HG03442 (cell line): Measurements from ENCODE around the gene PAEP.

ENCODE experiments used
- ATAC-seq: cut with Tn5 transposase; IDR thresholded peaks from one replicate; pipeline ENCODE4 v1.9.1; 2021; ENCODE audit warnings: mild to moderate bottlenecking, moderate library complexity; ENCODE audit not compliant: unreplicated experiment

Gene PAEP

DNA sequence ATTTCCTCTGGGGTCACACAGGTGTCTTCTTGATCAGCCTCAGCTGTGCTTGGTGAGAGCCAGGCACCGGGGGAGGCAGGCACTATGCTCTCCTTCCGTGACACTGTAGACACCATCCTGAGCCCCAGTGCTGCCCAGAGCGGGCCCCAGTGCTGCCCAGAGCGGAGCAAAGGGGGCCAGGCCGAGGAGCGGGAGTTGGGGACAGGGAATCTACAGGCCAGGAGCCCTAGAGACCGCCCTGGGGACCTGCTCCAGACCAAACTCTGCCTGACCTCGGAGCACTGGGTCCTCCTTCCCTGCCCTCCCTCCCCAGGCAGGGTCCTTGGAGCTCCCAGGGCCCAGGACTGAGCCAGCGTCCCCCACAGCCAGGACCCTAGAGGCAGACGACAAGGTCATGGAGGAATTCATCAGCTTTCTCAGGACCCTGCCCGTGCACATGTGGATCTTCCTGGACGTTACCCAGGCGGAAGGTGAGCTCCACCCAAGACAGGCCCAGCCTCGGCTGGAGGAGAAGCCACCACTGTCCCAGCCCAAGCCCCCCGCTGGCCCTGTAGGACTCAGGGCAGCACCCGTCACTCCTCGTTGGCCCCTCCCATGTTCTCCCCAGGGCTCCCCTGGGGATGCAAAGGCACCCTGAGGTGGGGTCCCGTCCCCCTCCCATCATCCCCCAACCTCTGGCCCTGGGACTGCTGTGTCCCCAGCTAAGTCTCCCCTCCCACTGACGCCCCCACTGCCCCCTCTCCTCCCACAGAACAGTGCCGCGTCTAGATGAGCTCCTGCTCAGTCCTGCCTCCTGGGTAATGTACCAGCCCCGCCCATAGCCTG lies 30.2 kb downstream of the PAEP start:
- no peak for ATAC-seq

DNA sequence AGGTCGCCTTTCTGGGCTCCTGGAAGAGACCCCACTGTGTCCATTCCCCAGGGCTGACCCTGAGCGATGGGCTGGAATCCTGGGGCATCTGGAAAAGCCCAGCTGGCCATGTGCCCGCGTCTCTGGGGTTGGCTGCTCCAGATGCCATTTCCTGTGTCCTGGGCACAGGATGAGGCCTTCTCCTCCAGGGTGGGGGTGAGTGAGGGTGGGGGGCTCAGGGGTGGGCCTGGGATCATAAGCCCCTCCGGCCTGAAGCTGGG lies 30.7 kb downstream of the PAEP start:
- ATAC-seq = no peak

DNA sequence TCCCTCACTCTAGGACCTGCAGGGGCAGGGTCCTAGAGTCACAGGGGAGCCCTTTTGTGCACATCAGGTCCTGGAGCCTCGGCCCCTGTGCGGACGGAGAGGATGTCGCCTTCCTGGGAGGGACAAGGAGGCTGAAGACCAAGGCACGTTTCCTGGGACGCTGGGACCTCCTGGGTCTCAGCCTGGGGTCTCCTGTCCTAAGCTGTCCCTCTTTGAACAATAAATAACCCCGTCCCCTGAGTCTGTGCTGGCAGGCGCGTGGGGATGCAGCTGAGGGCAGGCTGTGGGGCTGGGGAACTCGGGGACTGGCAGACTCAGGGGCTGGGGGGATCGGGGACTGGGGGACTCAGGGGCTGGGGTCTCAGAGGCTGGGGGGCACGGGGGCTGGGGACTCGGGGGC lies 31.1 kb downstream of the PAEP start:
- ATAC-seq = no peak

DNA sequence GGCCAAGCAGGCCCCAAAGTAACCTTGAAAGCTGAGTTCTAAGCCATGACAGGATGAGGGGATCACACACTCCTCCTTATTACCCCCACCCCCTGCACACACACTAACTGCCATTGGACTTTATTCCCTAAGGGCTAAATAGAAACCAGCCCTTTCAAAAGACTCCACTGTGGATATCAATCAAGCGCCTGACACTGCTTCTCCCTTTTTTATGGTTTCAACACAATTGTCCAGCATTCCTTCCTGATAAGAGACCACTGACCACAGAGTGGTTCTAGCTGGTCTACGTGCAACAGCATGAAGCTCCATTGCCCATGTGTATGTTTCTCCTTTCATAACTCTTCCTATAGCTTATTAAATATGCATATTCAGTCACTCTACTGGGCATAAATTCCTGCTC lies 34.7 kb downstream of the PAEP start:
- ATAC-seq = no peak

DNA sequence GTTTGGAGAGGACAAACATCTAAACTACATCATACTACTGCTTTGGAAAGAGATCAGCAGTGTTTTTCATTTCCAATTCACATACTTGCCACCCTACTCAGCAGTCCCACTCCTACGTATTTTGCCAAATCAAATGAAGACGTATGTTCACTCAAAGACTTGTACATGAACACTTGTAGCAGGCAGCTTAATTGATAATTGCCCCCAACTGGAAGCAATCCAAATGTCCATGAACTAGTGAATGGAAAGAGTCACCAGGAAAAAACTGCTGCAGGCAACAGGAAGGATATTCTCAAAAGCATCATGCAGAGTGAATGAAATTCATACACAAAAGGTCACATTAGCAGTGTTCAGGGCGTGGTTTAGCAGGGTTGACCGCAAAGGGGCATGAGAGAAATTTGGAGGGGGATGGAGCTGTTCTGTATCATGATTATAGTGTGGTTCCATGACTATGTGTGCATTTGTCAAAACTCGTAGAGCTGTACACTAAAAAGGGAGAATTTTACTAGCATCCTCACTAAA lies 38.8 kb downstream of the PAEP start:
- ATAC-seq = no peak

DNA sequence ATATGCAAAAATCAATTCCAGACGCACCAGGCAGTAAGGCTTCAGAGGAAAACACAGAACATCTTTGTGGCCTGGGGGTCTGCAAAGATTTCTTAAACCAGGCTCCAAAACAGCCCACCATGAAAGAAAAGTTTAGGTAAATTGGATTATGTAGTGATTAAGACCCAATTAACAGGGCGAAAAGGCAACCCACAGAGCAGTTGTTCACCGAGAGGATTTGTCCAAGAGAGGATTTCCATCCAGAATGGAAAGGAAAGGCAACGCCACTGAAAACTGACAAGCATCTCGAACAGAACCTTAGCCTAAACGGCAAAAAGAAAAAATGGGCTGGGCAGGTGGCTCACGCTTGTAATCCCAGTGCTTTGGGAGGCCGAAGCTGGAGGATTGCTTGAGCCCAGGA lies 40.4 kb downstream of the PAEP start:
- ATAC-seq = no peak

DNA sequence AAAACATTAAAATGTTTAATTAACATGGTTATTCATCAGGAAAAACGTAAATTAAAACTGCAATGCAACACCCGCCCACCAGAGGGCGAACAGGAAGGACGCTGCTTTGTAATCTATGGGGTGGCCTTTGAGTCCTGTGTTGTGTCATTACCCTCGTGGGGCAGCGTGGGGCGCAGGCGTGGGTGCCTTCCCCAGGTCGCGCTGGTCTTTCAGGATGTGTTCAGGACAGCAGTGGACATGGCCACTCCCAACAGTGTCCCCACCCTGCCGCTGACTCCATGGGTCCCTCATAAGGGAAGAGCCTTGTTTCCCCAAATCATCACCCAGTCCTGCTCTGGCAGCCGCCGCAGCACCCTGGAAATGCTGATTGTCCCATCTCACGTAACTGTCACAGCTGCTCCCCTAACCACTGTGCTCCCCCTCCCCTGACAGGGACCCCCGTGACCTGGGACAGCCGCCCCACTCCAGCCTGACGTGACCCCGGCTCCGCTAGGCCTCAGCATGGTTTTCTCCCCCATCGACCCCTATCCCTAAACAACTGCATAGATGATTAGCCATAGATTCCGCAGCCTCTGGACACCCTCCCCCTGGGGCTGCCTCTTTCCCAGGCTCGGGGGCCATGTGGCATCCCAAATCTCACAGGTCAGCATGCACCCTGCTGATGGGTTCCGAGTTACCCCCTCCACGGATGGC lies 41.4 kb downstream of the PAEP start:
- no peak for ATAC-seq

DNA sequence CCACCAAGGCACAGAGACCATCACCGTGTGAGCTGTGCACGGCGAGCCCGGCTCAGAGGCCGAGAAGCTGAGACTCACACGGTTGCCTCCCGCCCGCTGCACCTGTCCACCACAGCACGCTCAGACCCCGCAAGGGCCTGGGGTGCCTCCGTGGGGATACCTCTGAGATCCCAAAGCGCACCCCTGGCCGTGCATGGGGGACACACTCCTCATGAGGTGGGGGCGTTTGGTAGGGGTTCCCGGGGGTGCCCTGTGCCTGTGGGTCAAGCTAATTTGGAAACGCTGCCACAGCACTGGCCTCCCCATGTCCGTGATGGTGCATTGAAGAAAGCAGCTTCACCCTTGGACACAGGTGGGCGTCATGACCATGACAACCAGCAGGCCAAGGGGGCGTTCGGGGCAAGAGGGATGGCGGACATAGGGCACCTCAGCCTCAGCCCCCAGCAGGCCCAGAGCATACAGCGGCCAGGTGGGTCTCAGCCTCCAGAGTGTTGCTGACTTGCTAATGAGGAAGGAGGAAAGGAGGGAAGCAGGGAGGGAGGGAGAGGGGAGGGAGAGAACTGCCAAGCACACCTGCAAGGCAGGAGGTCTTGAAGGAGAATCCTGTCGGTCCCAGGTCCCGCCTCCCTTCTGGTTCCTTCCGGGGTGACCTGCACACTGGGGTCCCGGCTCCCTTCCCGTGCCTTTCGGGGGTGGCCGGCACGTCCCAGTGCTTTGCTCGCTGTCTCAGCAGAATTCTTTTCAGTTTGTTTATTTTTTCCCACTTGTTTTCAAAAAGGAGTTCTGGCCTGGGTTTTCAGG lies 43.1 kb downstream of the PAEP start:
- no peak for ATAC-seq

DNA sequence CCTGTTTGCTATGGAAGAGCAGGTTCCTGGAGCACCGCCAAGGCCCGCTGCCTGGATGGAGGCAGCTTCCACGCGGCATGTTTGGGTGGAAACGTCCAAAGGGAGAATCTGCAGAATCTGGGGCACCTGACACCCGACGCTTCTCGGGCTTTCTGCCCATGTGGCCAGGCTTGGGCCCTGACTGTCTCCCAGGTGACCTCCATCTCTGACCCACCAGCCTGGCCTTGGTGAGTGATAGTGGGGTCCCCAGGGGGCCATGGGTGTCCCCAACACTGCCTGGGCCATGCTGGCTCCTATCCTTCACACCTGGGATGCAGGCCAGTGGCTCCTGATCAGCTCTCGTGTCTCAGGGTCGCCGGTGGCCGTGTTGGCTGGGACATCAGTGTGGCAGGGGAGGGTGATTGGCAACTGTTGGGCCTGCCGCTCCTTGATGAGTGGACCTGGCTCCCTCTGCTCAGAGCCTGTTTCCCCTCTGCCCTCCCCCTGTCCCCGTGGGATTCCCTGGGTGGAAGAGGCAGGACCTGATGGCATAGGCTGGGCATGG lies 43.8 kb downstream of the PAEP start:
- no peak for ATAC-seq

DNA sequence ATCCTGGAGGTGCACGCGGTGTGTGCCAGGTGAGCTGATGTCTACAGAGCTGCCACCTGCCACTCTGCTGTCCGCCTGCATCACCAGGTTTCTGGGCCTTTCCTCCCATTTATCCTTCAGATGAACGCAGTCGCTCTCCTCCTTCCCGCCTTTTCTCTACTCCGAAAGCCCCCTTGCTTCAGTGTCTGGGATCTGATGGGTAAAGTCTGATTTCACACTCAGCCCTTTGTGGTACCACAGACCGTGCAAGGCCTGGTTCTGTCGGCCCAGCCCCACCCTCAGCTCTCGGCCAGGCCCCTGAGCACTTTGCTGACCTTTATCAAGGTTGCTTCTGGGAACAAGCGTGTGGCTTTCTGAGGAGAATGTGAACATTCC lies 45.3 kb downstream of the PAEP start:
- no peak for ATAC-seq

DNA sequence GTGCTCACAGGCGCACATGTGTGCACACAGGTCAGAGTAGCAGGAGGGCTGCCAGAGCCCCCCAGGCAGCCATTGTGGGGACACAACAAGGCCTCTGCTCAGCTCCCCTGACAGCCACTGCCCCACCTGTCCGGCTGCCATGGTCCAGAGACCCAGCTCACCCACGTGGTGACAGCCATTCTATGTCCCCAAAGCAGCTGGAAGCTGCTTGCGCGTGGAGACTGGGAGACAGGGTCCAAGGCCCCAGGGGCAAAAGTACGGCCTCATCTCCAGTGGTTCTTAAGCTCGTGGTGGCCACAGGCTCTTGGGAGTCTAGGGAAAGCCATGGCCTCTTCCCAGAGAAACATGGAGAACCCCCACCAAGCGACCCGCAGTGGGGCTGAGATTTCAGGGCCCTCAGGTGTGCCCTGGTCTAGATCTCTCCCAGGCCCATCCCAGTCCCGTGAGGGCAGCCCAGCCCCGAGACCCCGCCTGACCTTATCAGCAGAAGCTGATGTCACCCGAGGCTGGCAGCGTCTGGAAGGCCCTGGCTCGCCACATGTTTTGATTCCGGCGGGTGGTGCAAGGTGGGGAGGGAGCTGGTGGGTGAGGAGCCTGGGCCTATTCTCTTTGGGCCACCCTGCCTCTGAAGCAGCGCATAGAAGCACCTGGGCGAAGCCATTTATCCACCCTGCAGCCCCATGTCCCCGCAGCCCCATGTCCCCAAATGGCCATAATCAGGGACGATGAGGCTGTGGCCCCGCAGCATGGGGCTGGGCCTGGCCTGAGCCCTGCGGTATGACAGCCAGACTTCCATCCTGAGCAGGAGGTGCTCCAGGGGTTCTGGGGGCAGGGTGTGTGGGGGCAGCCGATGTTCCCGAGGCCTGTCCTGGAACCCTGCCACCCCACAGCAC lies 46.1 kb downstream of the PAEP start:
- no peak for ATAC-seq

DNA sequence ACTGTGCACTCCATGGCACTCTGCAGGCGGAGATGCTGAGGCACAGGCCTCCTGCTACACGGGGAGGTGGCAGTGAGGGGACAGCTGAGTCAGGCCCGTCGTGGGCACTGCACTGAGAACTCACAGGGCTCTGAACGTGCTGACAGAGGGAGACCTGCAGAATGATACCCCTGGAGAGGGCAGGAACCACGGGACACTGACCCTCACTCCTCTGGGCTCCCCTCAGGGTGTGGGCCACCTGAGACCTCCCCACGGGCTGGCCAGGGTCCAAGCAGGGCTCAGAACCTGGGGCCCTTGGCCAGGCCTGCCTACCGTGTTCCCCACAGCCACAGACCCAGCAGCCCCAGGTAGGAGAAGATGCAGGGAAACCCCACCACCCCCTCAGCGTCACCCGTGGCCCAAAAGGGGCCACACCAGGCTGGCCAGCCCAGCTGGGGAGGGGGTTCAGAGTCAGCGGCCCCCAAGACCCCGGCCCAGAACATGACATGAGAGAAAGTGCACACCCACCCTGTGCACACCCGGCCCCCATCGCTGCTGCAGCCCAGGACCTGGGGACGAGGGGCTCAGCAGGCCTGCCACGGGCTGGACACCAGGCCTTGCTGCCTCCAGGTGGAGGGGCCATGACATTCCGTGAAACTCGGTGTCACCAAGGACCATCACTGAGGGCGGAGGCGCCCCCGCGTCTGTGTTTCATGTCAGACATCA lies 46.9 kb downstream of the PAEP start:
- no peak for ATAC-seq

DNA sequence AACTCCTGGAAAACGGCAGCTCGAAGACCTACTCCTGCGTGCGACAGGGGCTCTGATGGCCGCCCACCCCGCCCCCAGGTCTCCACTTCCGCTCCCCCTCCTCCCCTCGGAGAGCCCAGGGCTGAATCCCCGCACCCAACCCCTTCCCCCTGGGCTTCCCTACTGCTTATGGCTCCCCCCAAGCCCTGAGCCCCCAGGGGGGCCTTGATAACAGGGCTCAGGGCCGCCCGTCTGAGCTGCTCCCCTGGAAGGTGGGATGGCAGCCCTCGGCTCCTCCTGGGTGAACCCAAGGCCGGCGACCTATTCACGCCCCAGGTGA lies 47.4 kb downstream of the PAEP start:
- ATAC-seq = no peak

DNA sequence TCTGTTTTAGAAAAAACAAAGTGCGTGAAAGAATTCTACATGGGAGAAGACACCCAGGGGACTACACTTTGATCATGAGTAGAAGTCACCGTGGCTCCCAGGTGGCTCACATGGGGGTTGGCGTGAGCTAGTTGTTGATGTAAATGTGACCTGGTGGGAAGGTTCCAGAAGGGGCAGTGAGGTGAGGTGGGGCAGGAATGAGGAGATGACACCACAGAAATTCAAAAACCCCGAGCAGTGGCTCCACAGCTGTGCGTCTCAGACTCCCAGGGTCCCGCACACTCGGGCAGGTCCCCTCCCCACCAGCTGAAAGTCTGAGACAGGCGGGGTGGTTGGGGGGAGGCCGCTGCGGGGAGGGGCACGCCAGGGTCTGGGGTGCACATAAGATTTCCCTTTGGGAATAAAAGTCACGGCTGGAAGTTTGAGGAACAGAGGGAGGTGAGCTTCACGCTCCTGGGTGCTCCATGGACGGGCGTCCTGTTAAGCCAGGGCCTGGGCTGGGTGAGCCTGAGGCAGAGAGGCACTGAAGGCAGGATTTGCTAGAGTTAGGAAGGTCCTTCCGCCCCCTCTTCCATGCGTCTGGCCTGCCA lies 47.9 kb downstream of the PAEP start:
- no peak for ATAC-seq

DNA sequence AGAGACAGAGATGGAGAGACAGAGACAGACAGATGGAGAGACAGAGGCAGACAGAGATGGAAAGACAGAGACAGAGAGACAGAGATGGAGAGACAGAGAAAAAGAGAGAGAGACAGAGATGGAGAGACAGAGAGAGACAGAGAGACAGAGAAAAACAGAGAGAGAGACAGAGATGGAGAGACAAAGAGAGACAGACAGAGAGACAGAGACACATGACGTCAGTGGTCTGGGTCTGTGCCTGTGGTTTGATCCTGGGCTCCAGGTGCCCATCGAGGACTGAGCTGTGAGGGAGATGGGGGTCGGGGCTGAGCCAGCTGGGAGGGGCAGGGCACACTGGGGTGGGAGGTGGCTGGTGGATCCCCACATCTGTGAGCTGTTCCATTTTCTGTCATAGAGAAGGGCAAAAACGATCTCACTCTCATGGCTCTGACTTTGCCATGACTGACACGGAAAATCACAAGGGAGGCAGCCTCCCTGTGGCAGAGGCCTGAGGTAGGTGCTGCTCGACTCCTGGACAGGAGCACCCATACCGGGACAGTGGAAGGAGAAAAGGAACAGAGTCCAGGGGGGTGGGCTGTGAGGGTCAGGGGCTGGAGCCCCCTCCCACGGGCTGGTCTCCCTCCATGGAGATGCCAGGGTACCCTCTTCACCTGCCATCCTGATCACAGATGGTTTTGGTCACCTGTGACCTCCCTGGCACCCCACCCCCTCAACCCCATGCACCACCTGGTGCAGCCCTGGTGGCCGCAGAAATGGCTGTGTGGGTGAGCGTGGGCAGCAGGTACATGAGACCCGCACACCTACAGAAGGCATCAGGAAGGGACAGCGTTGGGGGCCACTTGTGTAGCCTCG lies 49.0 kb downstream of the PAEP start:
- ATAC-seq = no peak

DNA sequence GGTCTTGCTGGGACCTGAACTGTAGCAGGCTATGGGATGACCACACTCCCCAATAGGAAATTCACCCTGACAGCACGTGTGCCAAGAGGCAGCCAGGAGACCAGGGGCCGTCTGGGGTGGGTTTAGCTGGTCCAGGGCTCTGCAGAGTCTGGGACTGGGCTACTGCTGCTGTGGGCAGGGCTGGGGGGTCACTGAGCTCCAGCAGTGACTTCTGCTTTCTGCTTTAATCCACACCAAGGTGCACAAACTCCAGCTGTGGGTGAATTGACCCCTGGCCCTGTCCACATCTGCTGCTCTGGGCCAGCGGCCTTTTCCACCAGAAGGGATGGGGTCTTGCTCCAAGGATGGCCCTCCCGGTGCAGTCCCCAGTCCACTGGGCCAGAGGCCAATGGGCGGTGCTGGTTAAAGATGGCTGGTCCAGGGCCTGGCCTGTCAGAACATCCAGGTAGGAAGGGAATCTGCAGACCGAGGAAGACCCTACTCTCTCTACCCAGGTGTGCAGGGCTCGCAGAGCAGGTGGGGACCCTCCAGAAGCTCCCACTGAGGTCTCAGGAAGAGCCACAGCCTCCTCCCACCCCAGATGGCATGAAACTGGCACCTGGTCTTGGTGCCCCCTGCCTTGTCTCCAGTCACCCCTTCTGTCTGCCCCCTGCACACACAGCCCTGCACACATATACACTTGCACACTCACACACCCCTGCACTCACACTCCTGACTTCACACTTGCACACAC lies 49.8 kb downstream of the PAEP start:
- ATAC-seq = no peak

DNA sequence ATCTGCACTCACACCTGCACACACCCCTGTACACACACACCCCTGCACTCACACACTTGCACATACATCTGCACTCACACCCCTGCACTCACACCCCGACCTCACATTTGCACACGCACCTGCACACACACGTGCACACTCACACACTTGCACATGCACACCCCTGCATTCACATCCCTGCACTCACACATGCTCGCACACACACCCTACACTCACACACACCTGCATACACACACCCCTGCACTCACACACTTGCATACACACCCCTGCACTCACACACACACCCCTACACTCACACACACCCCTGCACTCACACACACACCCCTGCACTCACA lies 50.3 kb downstream of the PAEP start:
- ATAC-seq = no peak

DNA sequence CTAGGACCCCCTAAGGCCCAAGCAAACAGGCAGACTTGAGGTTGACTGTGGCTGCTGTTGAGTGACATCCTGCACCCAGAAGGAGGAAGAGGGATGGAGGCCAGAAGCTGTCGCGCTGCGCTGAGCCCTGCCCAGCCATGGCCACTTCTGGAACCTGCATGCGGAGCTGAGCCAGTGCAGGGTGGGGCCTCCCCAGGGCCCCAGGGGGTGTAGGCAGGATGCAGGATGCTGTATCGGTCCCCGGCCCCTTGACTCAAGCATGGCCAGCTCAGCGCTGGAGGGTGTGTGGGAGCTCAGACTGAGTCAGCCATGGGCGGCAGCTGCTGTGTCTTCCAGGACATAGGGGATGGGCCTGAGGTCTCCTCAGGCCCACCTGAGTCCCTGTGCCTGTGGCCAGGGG lies 50.9 kb downstream of the PAEP start:
- ATAC-seq = no peak
